SJCRH30 (cell line): ENCODE data around the gene FBXL22. TPM values are rescaled to one million over a fixed set of nuclear protein-coding genes. Genes with fewer than 3 reads are reported as not detected.
A peak's percentile ranks its signal among the peaks of the same experiment; 100 is the strongest.

Experiments
- DNase-seq, 2 experiments: peaks; one replicate each; pipeline ENCODE4 v3.0.0-alpha.2; 2015 to 2020
- H3K27ac ChIP-seq: fragments of 250-450 bp; sonication (Bioruptor Pico); 2 replicates; pipeline ENCODE4 v1.5.1; 2020; ENCODE audit warnings: mild to moderate bottlenecking, moderate library complexity
- H3K27me3 ChIP-seq: fragments of 250-450 bp; sonication (Bioruptor Pico); 2 replicates; pipeline ENCODE4 v1.5.1; 2020; ENCODE audit warnings: mild to moderate bottlenecking, moderate library complexity
- H3K36me3 ChIP-seq: fragments of 250-450 bp; sonication (Bioruptor Pico); 2 replicates; pipeline ENCODE4 v1.5.1; 2020; ENCODE audit warnings: mild to moderate bottlenecking, moderate library complexity
- H3K4me1 ChIP-seq: fragments of 250-450 bp; sonication (Bioruptor Pico); 2 replicates; pipeline ENCODE4 v1.5.1; 2020; ENCODE audit warnings: mild to moderate bottlenecking, moderate library complexity
- H3K4me3 ChIP-seq: fragments of 250-450 bp; sonication (Bioruptor Pico); 2 replicates; pipeline ENCODE4 v1.5.1; 2020; ENCODE audit warnings: mild to moderate bottlenecking, moderate library complexity
- H3K9me3 ChIP-seq: fragments of 250-450 bp; sonication (Bioruptor Pico); replicated peaks from 2 replicates; pipeline ENCODE4 v1.5.1; 2020; ENCODE audit warnings: mild to moderate bottlenecking, moderate library complexity
- total RNA-seq: library from RNA; depleted of rRNA; stranded (reverse); fragments of >200 nt; shearing (Covaris generic); gene quantifications from 2 replicates; pipeline ENCODE4 v1.2.3, GENCODE V29; 2014

The FBXL22 gene
- total RNA-seq, 1 experiment from 2014 or later = 0.34 TPM

DNA sequence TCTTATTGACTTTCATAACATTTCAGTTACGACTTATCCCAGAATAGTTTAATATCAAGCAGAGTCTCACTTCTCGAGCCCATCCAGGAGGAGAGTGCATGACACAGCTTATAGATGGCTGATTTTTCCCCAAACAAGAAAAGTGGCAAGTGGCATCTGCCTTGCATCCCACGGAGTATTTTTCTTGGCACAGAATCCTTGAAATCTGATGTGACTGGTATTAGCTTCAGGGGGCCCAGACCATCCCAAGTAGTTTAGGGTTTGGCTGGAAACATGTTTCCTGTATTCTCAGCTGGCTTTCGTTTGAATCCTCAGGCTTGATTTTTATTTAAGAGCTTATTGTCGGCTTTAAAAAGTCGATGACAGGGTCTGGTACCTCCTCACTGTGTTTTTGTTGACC lies 20.7 kb upstream of the FBXL22 start:
- H3K9me3 ChIP-seq = no peaks in the 10 kb centered on the region
- DNase-seq = peak; percentile 57 to 81
- no peak overlapping the region for H3K27ac ChIP-seq
- no peak overlapping the region for H3K4me3 ChIP-seq
- H3K27me3 ChIP-seq = no peaks in the 10 kb centered on the region
- H3K4me1 ChIP-seq = peaks cover 16% of the 10 kb centered on the region
- peaks cover 9% of the 10 kb centered on the region for H3K36me3 ChIP-seq

DNA sequence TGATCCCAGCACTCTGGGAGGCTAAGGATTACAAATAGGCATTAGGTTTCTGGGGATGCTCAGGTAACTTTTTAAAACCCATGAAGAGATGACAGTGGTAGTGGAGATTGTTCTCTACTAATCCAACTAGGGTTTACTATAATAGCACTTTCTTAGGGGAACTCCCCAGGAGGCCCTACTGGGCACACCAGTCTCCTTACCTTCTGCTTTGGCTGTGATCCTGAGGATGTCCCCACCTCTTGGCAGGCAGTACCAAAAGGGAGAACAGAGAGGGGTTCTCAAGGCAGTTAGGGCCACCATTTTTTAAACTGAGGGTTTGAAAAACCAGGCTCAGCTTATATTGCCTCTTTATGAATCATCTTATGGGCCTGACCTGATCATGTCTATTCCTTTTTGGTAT lies 15.0 kb upstream of the FBXL22 start:
- H3K4me1 ChIP-seq = no peaks in the 10 kb centered on the region
- no peak overlapping the region for H3K27ac ChIP-seq
- no peaks in the 10 kb centered on the region for H3K27me3 ChIP-seq
- H3K9me3 ChIP-seq = no peaks in the 10 kb centered on the region
- H3K4me3 ChIP-seq = no peak overlapping the region
- no peak for DNase-seq
- 0 out of 2 replicates have a peak, but pooled peaks cover 10% of the 10 kb centered on the region for H3K36me3 ChIP-seq

DNA sequence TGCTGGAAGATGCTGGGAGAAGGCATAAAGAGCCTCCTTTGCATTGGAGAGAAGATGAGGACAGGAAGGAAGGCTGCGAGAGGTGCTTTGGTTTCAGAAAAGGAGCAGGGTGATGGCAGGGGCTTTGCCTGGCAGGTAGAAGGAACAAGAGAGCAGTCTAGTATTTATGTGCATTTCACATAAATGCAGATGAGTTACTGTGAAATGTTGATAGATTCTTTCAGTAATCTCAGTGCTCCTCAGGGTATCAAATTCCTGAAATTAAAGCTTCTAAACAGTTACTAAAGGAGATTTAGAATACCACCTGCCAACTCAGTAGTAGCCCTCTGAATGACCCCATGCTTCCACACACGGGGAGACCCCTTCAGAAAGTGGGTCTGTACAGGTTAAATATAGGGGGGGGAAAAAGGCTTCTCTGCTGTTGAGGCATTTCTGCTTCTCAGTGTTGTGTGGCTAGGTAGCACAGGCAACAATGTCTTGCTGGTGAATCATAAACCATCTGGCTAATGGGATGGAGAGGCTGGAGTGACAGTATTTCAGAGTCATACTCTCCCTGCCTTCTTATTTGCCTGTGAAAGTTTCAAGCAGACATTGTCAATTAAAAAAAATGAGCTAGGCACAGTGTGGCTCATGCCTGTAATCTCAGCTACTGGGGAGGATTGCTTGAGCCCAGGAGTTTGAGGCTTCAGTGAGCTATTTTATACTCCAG lies 14.3 kb upstream of the FBXL22 start:
- DNase-seq = no peak
- no peaks in the 10 kb centered on the region for H3K27me3 ChIP-seq
- no peak overlapping the region for H3K4me3 ChIP-seq

DNA sequence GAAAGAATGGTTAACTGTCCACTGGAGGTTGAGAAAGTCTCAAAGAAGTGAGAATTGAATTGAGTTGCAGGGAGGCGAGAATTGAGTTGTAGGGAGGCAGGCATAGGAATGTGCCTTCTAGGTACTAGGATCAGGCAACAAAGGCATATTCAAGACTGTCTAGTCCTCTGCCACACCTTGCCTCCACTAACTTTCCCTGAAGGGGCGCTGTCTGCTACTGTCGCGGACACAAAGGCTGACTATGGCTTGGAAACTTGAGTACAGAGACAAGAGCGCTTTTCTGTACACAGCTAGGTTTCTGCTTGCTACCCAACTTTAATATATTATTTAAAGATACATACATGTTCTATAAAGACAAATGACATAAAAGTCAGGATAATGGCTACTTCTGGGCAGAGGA lies 10.4 kb upstream of the FBXL22 start:
- H3K27ac ChIP-seq = no peak overlapping the region
- no peaks in the 10 kb centered on the region for H3K9me3 ChIP-seq
- peaks cover 38% of the 10 kb centered on the region for H3K36me3 ChIP-seq
- no peak overlapping the region for H3K4me3 ChIP-seq
- H3K27me3 ChIP-seq = no peaks in the 10 kb centered on the region
- no peak for DNase-seq
- H3K4me1 ChIP-seq = no peaks in the 10 kb centered on the region

More for the DNA sequence above, 14.3 kb upstream of the FBXL22 start:
- no peak overlapping the region for H3K27ac ChIP-seq
- no peaks in the 10 kb centered on the region for H3K4me1 ChIP-seq
- peaks cover 12% of the 10 kb centered on the region for H3K36me3 ChIP-seq
- no peaks in the 10 kb centered on the region for H3K9me3 ChIP-seq

DNA sequence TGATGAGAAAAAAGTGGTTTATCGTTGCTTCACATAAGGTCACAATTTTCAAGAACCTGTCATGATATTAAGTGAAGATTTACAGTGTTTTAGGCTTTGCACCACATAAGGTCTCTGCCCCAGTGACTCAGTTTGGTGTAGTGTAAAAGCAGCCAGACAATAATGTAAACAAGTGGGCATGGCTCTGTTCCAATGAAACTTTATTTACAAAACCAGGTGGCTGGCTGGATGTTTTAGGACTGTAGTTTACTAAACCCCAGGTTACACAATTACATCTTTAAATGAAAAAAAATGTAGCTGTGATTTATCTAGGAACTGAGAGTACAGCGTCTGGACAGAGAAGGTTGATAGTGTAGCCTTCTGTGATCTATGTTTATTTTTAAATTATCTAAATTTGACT lies 9.7 kb upstream of the FBXL22 start:
- Histone ChIP-seq H3K9me3 (no peaks in the 10 kb centered on the region), H3K27me3 (no peaks in the 10 kb centered on the region), H3K4me3 (no peak overlapping the region), H3K27ac (no peak overlapping the region), H3K36me3 (peaks cover 38% of the 10 kb centered on the region), H3K4me1 (no peaks in the 10 kb centered on the region)
- no peak for DNase-seq

DNA sequence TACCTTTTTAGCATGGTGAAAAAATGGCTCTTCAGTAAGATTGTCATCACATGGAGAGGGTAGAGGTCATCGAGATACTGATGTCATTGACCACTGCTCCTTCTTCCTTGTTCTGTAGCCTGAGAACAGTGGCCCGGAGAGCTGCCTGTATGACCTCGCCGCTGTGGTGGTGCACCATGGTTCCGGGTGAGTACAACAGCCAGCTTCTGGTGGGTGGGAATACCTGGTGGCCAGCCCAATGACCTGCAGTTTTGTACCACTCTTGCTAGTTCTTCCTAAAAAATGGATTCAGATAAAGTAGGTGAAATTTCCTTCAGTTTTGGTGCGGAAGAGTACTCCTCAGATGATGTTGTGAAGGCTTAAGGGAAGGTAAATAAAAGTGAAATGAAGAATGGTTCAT lies 8.4 kb upstream of the FBXL22 start:
- no peak for DNase-seq
- no peaks in the 10 kb centered on the region for H3K27me3 ChIP-seq
- H3K9me3 ChIP-seq = no peaks in the 10 kb centered on the region
- H3K4me1 ChIP-seq = no peaks in the 10 kb centered on the region
- no peak overlapping the region for H3K27ac ChIP-seq
- H3K4me3 ChIP-seq = no peak overlapping the region
- peaks cover 37% of the 10 kb centered on the region for H3K36me3 ChIP-seq

DNA sequence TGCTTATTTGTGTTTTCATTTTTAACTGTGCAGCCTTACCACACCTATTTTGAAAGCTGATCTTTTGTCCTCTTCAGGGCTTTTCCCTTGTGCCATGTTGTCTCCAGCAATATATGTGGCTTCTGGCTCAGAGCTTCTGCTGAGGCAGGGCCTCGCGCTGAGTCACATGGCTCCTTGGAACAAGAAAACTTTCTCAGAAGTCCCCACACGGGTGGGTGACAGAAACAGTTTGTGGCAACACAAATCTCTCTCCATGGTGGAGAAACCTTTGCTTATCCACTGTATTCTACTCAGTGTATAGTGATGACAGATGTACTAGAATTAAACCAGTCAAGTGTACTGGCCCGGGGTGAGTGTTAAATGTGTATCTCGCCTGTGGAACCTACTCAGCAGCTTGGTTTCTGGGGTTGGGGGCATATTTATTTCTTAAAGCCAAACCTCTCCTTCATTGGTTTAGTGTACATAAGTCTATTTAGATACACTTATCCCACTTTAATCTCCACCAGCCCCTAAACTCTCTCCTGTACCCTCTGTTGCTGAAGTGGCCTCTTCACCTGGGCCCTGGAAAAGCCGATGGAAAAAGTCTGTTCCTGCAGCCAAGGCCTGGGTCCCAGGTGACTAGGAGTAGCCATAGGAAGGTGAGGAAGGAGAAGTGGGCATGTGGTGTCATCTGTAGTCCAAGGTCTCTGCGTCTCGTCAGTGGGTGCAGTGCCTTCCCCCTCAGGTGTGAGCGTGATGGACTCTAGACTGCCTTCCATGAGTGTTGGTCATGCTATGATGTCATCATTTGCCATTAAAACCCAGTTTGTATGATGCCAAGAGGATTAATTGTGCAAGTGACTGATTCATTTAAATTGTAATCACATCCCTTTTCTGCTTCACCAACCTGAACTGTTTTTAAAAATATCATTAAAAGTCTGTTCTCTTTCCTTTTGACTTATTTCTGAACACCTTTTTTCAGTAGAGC lies 3.2 kb upstream of the FBXL22 start:
- no peaks in the 10 kb centered on the region for H3K9me3 ChIP-seq
- no peak overlapping the region for H3K27ac ChIP-seq
- no peaks in the 10 kb centered on the region for H3K27me3 ChIP-seq
- H3K36me3 ChIP-seq = peaks cover 20% of the 10 kb centered on the region
- H3K4me3 ChIP-seq = no peak overlapping the region
- no peak for DNase-seq
- H3K4me1 ChIP-seq = peaks cover 26% of the 10 kb centered on the region

DNA sequence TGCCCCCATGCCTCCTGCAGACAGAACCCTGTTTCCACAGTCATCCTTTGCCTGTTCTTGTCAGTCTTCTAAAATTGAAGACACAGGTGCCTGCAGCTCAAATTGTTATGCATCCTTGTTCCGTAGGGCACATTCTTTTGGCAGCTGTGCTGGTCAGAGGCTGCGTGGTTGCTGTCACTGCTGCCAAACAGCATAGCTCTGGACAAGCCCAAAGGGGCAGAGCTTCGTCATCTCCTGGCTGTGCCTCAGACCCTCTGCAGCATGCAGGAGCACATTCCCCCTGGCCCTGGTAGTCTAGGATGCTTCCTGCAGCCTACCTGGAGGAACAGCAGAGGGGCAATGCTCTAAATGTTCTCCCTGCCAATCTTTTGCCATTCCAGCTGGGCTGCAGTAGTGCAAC lies 2.1 kb upstream of the FBXL22 start:
- Histone ChIP-seq H3K4me3 (no peak overlapping the region), H3K4me1 (peaks cover 26% of the 10 kb centered on the region), H3K27me3 (no peaks in the 10 kb centered on the region), H3K36me3 (peaks cover 14% of the 10 kb centered on the region; the same call in 1 of the 2 replicates), H3K27ac (no peak overlapping the region), H3K9me3 (no peaks in the 10 kb centered on the region)
- DNase-seq = peak; percentile 72 to 76

DNA sequence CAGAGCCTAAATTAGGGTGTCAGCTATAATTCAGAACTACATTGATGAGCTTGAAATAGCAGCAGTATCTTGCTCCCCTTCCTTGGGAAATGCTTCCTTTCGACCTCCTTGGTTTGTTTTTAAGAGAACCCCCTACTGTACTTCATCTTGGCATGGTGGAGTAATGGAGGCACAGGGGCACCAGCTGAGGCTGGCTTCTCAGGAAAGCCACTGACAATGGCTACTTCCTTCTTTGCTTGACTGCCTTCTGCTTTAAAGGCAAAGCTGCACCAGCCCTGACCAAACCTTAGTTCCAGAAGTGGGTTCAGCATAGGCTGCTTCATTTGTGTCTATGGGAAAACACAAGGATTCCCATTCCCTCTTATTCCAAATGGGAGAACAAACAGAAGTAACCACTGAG lies 1.5 kb upstream of the FBXL22 start:
- Histone ChIP-seq H3K4me3 (no peak overlapping the region), H3K27ac (no peak overlapping the region), H3K27me3 (no peaks in the 10 kb centered on the region), H3K36me3 (peaks cover 14% of the 10 kb centered on the region; the same call in 1 of the 2 replicates), H3K9me3 (no peaks in the 10 kb centered on the region), H3K4me1 (peaks cover 26% of the 10 kb centered on the region)
- no peak for DNase-seq

DNA sequence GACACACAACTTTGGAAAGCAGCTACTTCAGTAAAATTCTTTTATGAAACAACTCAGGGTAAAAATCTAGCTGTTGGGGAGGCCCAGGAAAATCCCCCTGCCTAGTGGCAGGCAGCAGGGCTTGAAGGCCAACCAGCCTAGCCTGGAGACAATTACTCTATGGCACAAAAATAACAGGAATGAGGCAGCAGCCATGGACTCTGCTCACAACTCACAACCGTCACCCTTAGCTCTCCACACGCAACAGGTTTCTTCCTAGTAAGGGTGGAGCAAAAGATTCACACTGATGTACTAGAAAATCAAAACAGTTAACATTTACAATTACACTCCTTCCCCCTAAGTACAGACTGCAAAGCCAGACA lies 530 bp upstream of the FBXL22 start:
- H3K27ac ChIP-seq = no peak overlapping the region; the same call in 1 of the 2 replicates
- H3K4me3 ChIP-seq = no peak overlapping the region

DNA sequence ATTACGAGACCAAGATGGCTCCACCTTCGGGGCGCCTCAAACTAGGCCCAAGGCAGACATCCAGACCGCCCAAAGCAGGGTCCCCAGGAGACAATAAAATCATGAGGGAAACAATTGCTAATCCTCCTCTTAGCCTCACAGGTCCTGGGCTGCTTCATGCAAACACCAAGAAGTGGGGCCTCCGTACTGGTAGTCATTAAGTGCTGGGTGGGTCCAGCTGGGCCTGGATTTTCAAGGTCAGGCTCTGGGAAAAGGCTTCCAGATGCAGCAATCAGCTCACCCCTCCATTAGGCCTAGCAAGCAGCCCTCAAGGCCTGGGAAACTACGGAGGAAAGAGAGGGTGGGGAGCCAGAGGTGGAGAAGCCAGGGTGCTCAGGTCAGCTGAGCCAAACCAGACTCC lies 634 bp downstream of the FBXL22 start:
- DNase-seq = no peak
- no peaks in the 10 kb centered on the region for H3K27me3 ChIP-seq
- H3K4me1 ChIP-seq = peaks cover 30% of the 10 kb centered on the region
- H3K36me3 ChIP-seq = peaks cover 3% of the 10 kb centered on the region; the same call in 1 of the 2 replicates
- no peaks in the 10 kb centered on the region for H3K9me3 ChIP-seq
- H3K27ac ChIP-seq = no peak overlapping the region
- H3K4me3 ChIP-seq = no peak overlapping the region

More for the DNA sequence above, 530 bp upstream of the FBXL22 start:
- Histone ChIP-seq H3K27me3 (no peaks in the 10 kb centered on the region), H3K9me3 (no peaks in the 10 kb centered on the region), H3K36me3 (peaks cover 6% of the 10 kb centered on the region; the same call in 1 of the 2 replicates), H3K4me1 (peaks cover 26% of the 10 kb centered on the region)
- DNase-seq = no peak

DNA sequence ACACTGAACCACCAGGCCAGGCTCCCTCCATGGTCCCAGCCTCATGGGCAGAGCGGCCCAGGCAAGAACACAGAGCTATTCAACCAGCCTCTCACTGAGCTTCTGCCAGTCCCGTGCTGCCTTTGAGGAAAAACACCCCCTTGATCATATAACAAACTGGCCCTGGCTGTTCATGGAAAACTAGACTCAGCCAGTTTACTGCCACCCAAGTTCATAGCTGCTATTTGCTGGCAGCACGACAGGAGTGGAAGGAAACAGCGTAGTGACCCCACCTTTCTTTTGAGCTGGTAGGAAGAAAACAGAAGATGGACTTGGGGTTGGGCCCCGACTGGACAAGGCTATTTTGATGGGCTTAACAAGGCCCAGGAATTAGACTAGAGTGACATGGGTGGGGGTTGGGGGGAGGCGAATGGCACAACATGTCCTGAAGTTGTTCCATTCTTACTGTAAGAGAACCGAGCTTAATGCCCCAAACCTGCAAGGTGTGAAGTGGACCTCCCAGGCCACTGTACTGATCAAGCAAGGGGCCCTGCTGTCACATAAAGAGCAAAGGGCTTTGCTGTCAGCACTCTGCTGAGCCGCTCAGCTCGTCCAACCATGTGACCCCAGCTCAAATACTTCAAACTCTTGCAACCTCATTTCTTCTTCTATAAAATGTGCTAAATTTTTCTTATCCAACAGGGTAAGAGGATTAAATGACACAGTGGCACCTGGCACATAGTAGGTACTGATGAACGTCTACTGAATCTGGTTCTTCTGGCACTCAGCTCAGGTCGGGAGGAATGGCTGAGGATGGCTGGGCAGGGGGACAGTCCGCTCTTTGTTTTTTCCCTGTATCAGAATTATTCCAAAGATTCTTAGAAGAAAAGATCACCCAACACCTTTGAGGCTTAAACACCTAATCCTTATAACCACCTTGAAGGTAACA lies 1.6 kb downstream of the FBXL22 start:
- 0 out of 2 replicates have a peak, but pooled peaks cover 3% of the 10 kb centered on the region for H3K36me3 ChIP-seq

DNA sequence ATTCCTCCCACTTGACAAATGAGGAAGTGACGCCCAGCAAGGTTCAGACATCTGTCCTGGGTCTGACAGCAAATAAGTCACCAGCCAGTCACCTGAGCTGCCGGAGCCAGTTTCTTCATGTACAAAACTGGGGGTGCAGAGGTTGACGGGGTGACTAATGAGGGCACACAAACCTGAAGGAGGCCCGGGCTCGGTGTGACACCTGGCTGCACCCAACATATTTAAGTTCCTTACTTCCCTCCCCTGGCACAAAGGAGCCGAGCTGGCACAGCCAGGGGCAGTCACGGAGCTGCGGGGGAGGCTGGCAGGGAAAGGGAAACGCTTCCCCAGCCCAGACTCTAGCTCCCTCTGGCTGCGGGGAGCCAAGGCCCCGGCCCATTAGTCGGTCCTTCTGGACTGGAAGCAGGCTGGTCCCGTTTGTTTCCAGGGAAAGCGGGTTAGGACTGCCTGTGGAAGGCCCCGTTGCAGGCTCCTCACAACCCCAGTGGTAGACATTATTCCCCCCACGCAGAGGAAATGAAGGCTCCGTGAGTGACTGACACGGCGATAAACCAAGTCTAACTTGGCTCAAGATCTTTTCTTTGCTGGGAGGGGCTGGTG lies 2.3 kb downstream of the FBXL22 start:
- Histone ChIP-seq H3K27ac (no peak overlapping the region), H3K9me3 (no peaks in the 10 kb centered on the region), H3K27me3 (no peaks in the 10 kb centered on the region), H3K4me1 (peaks cover 26% of the 10 kb centered on the region), H3K36me3 (no peaks in the 10 kb centered on the region), H3K4me3 (no peak overlapping the region)
- DNase-seq = no peak

More for the DNA sequence above, 1.6 kb downstream of the FBXL22 start:
- Histone ChIP-seq H3K4me1 (peaks cover 30% of the 10 kb centered on the region), H3K4me3 (no peak overlapping the region), H3K9me3 (no peaks in the 10 kb centered on the region), H3K27me3 (no peaks in the 10 kb centered on the region), H3K27ac (no peak overlapping the region)
- DNase-seq = no peak

DNA sequence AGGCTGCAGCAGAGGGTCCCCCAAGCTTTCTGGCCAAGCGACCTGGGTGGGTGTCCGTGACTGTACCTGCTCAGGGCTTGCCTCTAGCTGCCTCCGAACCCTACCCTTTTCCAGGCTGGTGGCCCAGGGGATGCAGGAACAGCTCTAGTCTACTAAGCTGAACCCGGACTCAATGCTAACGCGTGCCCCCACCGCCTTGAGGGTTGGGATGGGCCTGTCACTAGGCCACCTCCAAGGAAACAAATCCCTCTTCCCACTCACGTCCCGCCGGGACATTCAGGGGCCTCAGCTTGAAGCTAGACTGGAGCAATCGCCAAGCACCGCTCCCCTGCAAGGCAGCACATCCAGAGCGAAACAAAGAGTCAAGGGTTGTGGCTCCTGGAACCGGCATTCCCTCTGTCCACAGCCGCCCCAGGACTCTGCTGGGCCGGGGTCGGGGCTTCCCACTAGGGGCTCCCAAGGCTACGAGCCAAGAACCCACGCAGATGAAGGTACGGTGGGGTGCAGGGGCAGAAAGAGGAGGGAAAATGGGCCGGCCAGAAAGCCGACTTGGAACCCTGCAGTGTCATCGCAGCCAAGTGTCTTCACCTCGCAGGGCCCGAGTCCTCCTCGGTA lies 2.9 kb downstream of the FBXL22 start:
- H3K36me3 ChIP-seq = no peaks in the 10 kb centered on the region
- no peaks in the 10 kb centered on the region for H3K27me3 ChIP-seq
- H3K4me1 ChIP-seq = peaks cover 20% of the 10 kb centered on the region
- peak overlapping the region; percentile 55 for H3K27ac ChIP-seq
- H3K4me3 ChIP-seq = peak overlapping the region; percentile 66
- no peaks in the 10 kb centered on the region for H3K9me3 ChIP-seq
- DNase-seq = no peak
